Upper lobe of left lung (tissue), 4 donors: Measurements from ENCODE around the gene EFCC1.

Source experiments
- EP300 ChIP-seq, 4 donors: sonication (generic); formaldehyde crosslinking; IDR thresholded peaks; one replicate each; pipeline ENCODE4 v1.5.1; 2017; ENCODE audit warnings: antibody characterized with exemption in 4 of 4, control low read depth in 2 of 4
- POLR2A ChIP-seq, 4 donors: fragments of 450-650 bp; IDR thresholded peaks; one replicate each; pipeline ENCODE4 v1.5.1; 2016 to 2017; ENCODE audit warnings: antibody characterized with exemption in 4 of 4, mild to moderate bottlenecking in 2 of 4
- POLR2AphosphoS5 ChIP-seq, 2 donors: sonication (generic); formaldehyde crosslinking; IDR thresholded peaks; one replicate each; pipeline ENCODE4 v1.5.1; 2017; ENCODE audit warnings: antibody characterized with exemption in 2 of 2
- TF ChIP-seq, protein P1 (sequence below), 6 experiments: fragments of 450-650 bp in 4 of 6; fragments of 200-600 bp in 2 of 6; sonication (generic) in 2 of 6; IDR thresholded peaks; one replicate each; pipeline ENCODE4 v1.5.1; 2016 to 2019; ENCODE audit warnings: antibody characterized with exemption in 6 of 6

DNA sequence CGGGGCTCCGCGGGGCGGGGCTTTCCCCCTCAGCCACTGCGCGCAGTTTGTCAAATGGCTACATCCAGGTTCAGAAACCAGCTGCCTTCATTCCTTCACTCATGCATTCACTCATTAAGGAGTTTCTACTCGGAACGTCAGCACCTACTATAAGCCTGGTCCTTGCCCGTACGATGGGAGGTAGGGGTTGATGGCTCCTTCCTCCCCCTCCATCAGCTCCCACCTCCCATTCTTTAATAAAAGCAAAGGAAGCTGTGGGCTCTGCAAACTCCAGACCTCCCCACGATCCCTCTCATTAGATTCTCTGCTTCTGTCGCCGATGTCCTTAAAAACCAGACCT is 7.0 kb upstream of the EFCC1 start:
- TF ChIP-seq, protein P1, sequence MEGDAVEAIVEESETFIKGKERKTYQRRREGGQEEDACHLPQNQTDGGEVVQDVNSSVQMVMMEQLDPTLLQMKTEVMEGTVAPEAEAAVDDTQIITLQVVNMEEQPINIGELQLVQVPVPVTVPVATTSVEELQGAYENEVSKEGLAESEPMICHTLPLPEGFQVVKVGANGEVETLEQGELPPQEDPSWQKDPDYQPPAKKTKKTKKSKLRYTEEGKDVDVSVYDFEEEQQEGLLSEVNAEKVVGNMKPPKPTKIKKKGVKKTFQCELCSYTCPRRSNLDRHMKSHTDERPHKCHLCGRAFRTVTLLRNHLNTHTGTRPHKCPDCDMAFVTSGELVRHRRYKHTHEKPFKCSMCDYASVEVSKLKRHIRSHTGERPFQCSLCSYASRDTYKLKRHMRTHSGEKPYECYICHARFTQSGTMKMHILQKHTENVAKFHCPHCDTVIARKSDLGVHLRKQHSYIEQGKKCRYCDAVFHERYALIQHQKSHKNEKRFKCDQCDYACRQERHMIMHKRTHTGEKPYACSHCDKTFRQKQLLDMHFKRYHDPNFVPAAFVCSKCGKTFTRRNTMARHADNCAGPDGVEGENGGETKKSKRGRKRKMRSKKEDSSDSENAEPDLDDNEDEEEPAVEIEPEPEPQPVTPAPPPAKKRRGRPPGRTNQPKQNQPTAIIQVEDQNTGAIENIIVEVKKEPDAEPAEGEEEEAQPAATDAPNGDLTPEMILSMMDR (IDR thresholded peaks at IDR 0.05): no peak
- TF ChIP-seq POLR2AphosphoS5 (IDR thresholded peaks at IDR 0.05) (no peak), POLR2A (IDR thresholded peaks at IDR 0.05) (no peak), EP300 (IDR thresholded peaks at IDR 0.05) (no peak)
